IMR-90 (cell line): ENCODE results near the gene NR0B2. TPM values are rescaled to one million over a fixed set of nuclear protein-coding genes. Genes with fewer than 3 reads are reported as not detected.

Experiments used
- ATAC-seq: fragments of 200-7000 bp; cut with Tn5 transposase; 2 replicates; pipeline ENCODE4 v1.9.1; 2020; ENCODE audit warnings: low read depth, mild to moderate bottlenecking, moderate library complexity
- BruUV-seq: library from RNA; stranded (reverse); fragments of 400-500 nt; replicated peaks from 2 replicates; lab custom pipeline; 2021; lab: Mats Ljungman, UMichigan
- CTCF ChIA-PET: fragments of 300-600 bp; formaldehyde crosslinking; extraction: SDS; loops from one replicate; lab custom pipeline; 2021; ENCODE audit warnings: antibody characterized with exemption; lab: Yijun Ruan, JAX
- POLR2A ChIA-PET: fragments of 300-600 bp; sonication (Branson Sonifier 250); formaldehyde crosslinking; loops from one replicate; lab custom pipeline; 2022; ENCODE audit warnings: antibody characterized with exemption; ENCODE audit not compliant: unreplicated experiment; lab: Charles Lee
- DNase-seq: peaks from one replicate; pipeline ENCODE4 v3.0.0; 2013
- H2AFZ ChIP-seq: replicated peaks from 2 replicates; pipeline ENCODE3; 2013; ENCODE audit warnings: low read length, mild to moderate bottlenecking; ENCODE audit not compliant: poor library complexity
- H2AK5ac ChIP-seq: 2 replicates; pipeline ENCODE4 v1.6.1; 2013; ENCODE audit warnings: low read depth, low read length, inconsistent platforms
- H2AK9ac ChIP-seq: replicated peaks from 2 replicates; pipeline ENCODE3; 2013; ENCODE audit warnings: mild to moderate bottlenecking, low read depth, low read length, moderate library complexity; ENCODE audit not compliant: poor library complexity
- H2BK120ac ChIP-seq: 2 replicates; pipeline ENCODE4 v1.6.1; 2013; ENCODE audit warnings: low read depth, low read length, inconsistent platforms
- H2BK15ac ChIP-seq: 3 replicates; pipeline ENCODE4 v1.6.1; 2013; ENCODE audit warnings: low read depth, low read length, inconsistent platforms
- H2BK20ac ChIP-seq: 2 replicates; pipeline ENCODE4 v1.6.1; 2013; ENCODE audit warnings: low read depth, mild to moderate bottlenecking, inconsistent platforms, low read length, moderate library complexity
- H2BK5ac ChIP-seq: 2 replicates; pipeline ENCODE4 v1.6.1; 2013; ENCODE audit warnings: mild to moderate bottlenecking, low read depth, low read length, inconsistent platforms; ENCODE audit not compliant: poor library complexity, severe bottlenecking
- H3K14ac ChIP-seq: replicated peaks from 2 replicates; pipeline ENCODE4 v1.6.1; 2013; ENCODE audit warnings: low read depth, low read length, inconsistent platforms
- H3K18ac ChIP-seq: 2 replicates; pipeline ENCODE4 v1.6.1; 2013; ENCODE audit warnings: low read depth, low read length, control low read depth
- H3K23ac ChIP-seq: 2 replicates; pipeline ENCODE4 v1.6.1; 2013; ENCODE audit warnings: low read depth, low read length, inconsistent platforms
- H3K27ac ChIP-seq: 2 replicates; pipeline ENCODE4 v1.5.1; 2013; ENCODE audit warnings: mild to moderate bottlenecking, control low read depth, low read length; ENCODE audit not compliant: insufficient read depth
- H3K27me3 ChIP-seq: 2 replicates; pipeline ENCODE4 v1.6.1; 2013; ENCODE audit warnings: low read length; ENCODE audit not compliant: control insufficient read depth, insufficient read depth
- H3K36me3 ChIP-seq: 2 replicates; pipeline ENCODE4 v1.6.1; 2013; ENCODE audit warnings: low read length, mixed read lengths; ENCODE audit not compliant: control insufficient read depth, insufficient read depth
- H3K4ac ChIP-seq: 2 replicates; pipeline ENCODE4 v1.6.1; 2013; ENCODE audit warnings: low read depth, low read length, inconsistent platforms
- H3K4me1 ChIP-seq: 2 replicates; pipeline ENCODE4 v1.6.1; 2013; ENCODE audit warnings: low read length, mixed read lengths; ENCODE audit not compliant: control insufficient read depth, insufficient read depth
- H3K4me2 ChIP-seq: 2 replicates; pipeline ENCODE4 v1.6.1; 2013; ENCODE audit warnings: low read depth, mild to moderate bottlenecking, control low read depth, low read length, moderate library complexity
- H3K4me3 ChIP-seq: 2 replicates; pipeline ENCODE4 v1.5.1; 2013; ENCODE audit warnings: low read depth, mild to moderate bottlenecking, control low read depth, low read length, moderate library complexity; ENCODE audit not compliant: insufficient read depth
- H3K56ac ChIP-seq: 2 replicates; pipeline ENCODE4 v1.6.1; 2013; ENCODE audit warnings: low read length, inconsistent platforms; ENCODE audit not compliant: insufficient read depth; ENCODE audit errors: extremely low read depth
- H3K79me1 ChIP-seq, 2 experiments: 2 replicates each; pipeline ENCODE4 v1.6.1; 2013; ENCODE audit warnings: low read length in 2 of 2, inconsistent platforms in 1 of 2, low read depth in 1 of 2
- H3K9ac ChIP-seq: 2 replicates; pipeline ENCODE4 v1.6.1; 2013; ENCODE audit warnings: low read depth, low read length, control low read depth
- H3K9me1 ChIP-seq: 2 replicates; pipeline ENCODE4 v1.6.1; 2013; ENCODE audit warnings: low read length, inconsistent platforms; ENCODE audit not compliant: insufficient read depth
- H3K9me3 ChIP-seq: 2 replicates; pipeline ENCODE4 v1.6.1; 2013; ENCODE audit warnings: low read length; ENCODE audit not compliant: control insufficient read depth, insufficient read depth
- H4K20me1 ChIP-seq: 2 replicates; pipeline ENCODE4 v1.6.1; 2013; ENCODE audit warnings: low read length, inconsistent platforms; ENCODE audit not compliant: insufficient read depth
- H4K5ac ChIP-seq: 2 replicates; pipeline ENCODE4 v1.6.1; 2013; ENCODE audit warnings: mild to moderate bottlenecking, low read depth, low read length, control low read depth
- H4K8ac ChIP-seq, 2 experiments: 2 replicates each; pipeline ENCODE4 v1.6.1; 2013; ENCODE audit warnings: low read depth in 2 of 2, low read length in 2 of 2, control low read depth in 1 of 2, inconsistent platforms in 1 of 2
- H4K91ac ChIP-seq: 2 replicates; pipeline ENCODE4 v1.6.1; 2013; ENCODE audit warnings: low read depth, low read length, inconsistent platforms; ENCODE audit not compliant: insufficient read depth
- BHLHE40 ChIP-seq: fragments of 150-350 bp; IDR thresholded peaks from 2 replicates; pipeline ENCODE4 v1.6.1; 2016; ENCODE audit warnings: mild to moderate bottlenecking, low read depth, low read length
- CEBPB ChIP-seq: IDR thresholded peaks from 2 replicates; pipeline ENCODE4 v1.6.1; 2012; ENCODE audit warnings: low read depth, low read length, improper control_type of control experiment
- CHD1 ChIP-seq: IDR thresholded peaks from 2 replicates; pipeline ENCODE4 v1.6.1; 2012; ENCODE audit warnings: low read depth, low read length, improper control_type of control experiment
- FOS ChIP-seq: fragments of 150-350 bp; IDR thresholded peaks from 2 replicates; pipeline ENCODE4 v1.6.1; 2016; ENCODE audit warnings: low read depth, low read length
- MAFK ChIP-seq: IDR thresholded peaks from 2 replicates; pipeline ENCODE4 v1.6.1; 2012; ENCODE audit warnings: low read depth, low read length, improper control_type of control experiment
- MAZ ChIP-seq: IDR thresholded peaks from 2 replicates; pipeline ENCODE4 v1.6.1; 2012; ENCODE audit warnings: low read depth, mild to moderate bottlenecking, low read length, improper control_type of control experiment, moderate library complexity, borderline replicate concordance
- MXI1 ChIP-seq: IDR thresholded peaks from 2 replicates; pipeline ENCODE4 v1.6.1; 2012; ENCODE audit warnings: low read depth, mild to moderate bottlenecking, low read length, moderate library complexity, borderline replicate concordance
- NFE2L2 ChIP-seq: fragments of 150-350 bp; IDR thresholded peaks from 2 replicates; pipeline ENCODE4 v1.6.1; 2016; ENCODE audit warnings: low read depth, mild to moderate bottlenecking, low read length
- POLR2A ChIP-seq: IDR thresholded peaks from 2 replicates; pipeline ENCODE4 v1.6.1; 2012; ENCODE audit warnings: mild to moderate bottlenecking, low read depth, low read length
- RAD21 ChIP-seq: IDR thresholded peaks from 2 replicates; pipeline ENCODE4 v1.6.1; 2012; ENCODE audit warnings: low read length, improper control_type of control experiment
- RCOR1 ChIP-seq: IDR thresholded peaks from 2 replicates; pipeline ENCODE4 v1.6.1; 2012; ENCODE audit warnings: mild to moderate bottlenecking, low read length, improper control_type of control experiment; ENCODE audit not compliant: insufficient replicate concordance
- RFX5 ChIP-seq: IDR thresholded peaks from 2 replicates; pipeline ENCODE4 v1.8.0; 2012; ENCODE audit warnings: low read depth, mild to moderate bottlenecking, low read length, moderate library complexity
- SMC3 ChIP-seq: fragments of 150-350 bp; IDR thresholded peaks from 2 replicates; pipeline ENCODE4 v1.6.1; 2016; ENCODE audit warnings: low read depth, mild to moderate bottlenecking, antibody characterized with exemption, low read length, moderate library complexity
- WGBS, 2 experiments: methylation state at CpG; one replicate each; pipeline versions ENCODE4 v1.1.5 to v1.1.7; 2013; ENCODE audit warnings: missing lambda C conversion rate in 2 of 2; ENCODE audit not compliant: insufficient read length in 1 of 2; ENCODE audit errors: extremely low coverage in 2 of 2; 5-methylcytosine and 5-hydroxymethylcytosine counted together
- dilution Hi-C: fragments of 300-500 bp; cut with HindIII; formaldehyde crosslinking; loops from one replicate; pipeline ENCODE4 v1.14.3; 2018; ENCODE audit warnings: low sequenced_read_pairs; ENCODE audit not compliant: unreplicated experiment
- in situ Hi-C: fragments of 300-500 bp; cut with MboI; formaldehyde crosslinking; loops from 3 replicates; pipeline ENCODE4 v1.14.3; 2019; ENCODE audit warnings: low sequenced_read_pairs, inconsistent platforms, mixed read lengths
- intact Hi-C: fragments of 100-400 bp; cut with micrococcal nuclease; formaldehyde crosslinking; loops from 2 replicates; pipeline ENCODE4 v1.10.0; 2022
- polyA plus RNA-seq, 3 experiments: library from polyadenylated mRNA; depleted of rRNA; stranded (reverse); fragments of >200 nt; gene quantifications; 2 replicates each; pipeline ENCODE4 v1.2.3, GENCODE V29; 2012; ENCODE audit warnings: low replicate concordance in 1 of 3
- total RNA-seq: library from RNA; depleted of rRNA; stranded (reverse); fragments of >200 nt; gene quantifications from 2 replicates; pipeline ENCODE4 v1.2.3, GENCODE V29; 2012
- TF ChIP-seq, protein P1 (sequence below): fragments of 150-350 bp; IDR thresholded peaks from 2 replicates; pipeline ENCODE4 v1.6.1; 2017; ENCODE audit warnings: mild to moderate bottlenecking, antibody characterized with exemption, low read length, low read depth
- TF ChIP-seq, protein P2 (sequence below): conservative IDR thresholded peaks from 2 replicates; pipeline ENCODE4 v1.5.1; 2012; ENCODE audit warnings: mild to moderate bottlenecking, low read depth, low read length, improper control_type of control experiment
- TF ChIP-seq, protein P3 (sequence below): fragments of 150-350 bp; IDR thresholded peaks from 2 replicates; pipeline ENCODE4 v1.6.1; 2016; ENCODE audit warnings: low read depth, mild to moderate bottlenecking, low read length, moderate library complexity, borderline replicate concordance

Gene NR0B2
- total and polyA plus RNA-seq, 2 of the 4 experiments (the other 2 are of a cell fraction), result not detected

DNA sequence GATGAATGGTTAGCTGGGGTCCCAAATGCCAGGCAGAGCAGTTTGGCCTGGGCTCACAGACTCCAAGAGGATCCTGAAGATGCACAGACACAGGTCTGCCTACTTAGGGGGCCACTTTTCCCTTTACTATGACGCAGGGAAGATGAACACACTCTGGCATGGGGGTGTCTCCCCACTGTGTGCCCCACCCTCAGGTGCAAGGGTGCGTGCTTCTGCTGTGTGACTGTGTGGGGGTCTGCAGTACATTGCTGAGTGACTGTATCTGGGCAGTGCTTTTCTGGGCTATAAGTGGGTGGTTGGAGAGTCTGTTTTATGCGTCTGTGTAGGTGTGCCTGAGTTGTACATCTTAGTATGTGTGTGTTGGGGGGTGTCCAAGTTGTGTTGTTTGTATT is 3.8 kb downstream of the NR0B2 start:
- Histone ChIP-seq H3K23ac (no peak overlapping the region), H4K8ac (no peak overlapping the region), H3K4ac (no peak overlapping the region), H3K4me1 (no peaks in the 10 kb centered on the region), H2AFZ (peak overlapping the region; percentile 39), H3K18ac (no peak overlapping the region), H2AK9ac (no peak overlapping the region), H3K14ac (no peak overlapping the region), H3K27ac (no peak overlapping the region), H3K4me2 (no peak overlapping the region), H2BK20ac (no peak overlapping the region), H3K4me3 (no peak overlapping the region), H3K27me3 (peaks cover 15% of the 10 kb centered on the region), H3K9me3 (no peaks in the 10 kb centered on the region), H2BK15ac (no peak overlapping the region), H4K20me1 (no peaks in the 10 kb centered on the region), H3K9me1 (no peaks in the 10 kb centered on the region), H4K5ac (no peak overlapping the region), H3K56ac (no peak overlapping the region), H3K9ac (no peak overlapping the region), H2BK5ac (no peak overlapping the region), H3K79me1 (no peaks in the 10 kb centered on the region), H2BK120ac (no peak overlapping the region), H2AK5ac (no peak overlapping the region), H4K91ac (no peak overlapping the region), H3K36me3 (no peaks in the 10 kb centered on the region)
- no peak for TF ChIP-seq CEBPB
- no peak for TF ChIP-seq CHD1
- TF ChIP-seq NFE2L2, result no peak
- TF ChIP-seq MAZ, result no peak
- TF ChIP-seq SMC3, result no peak
- TF ChIP-seq MXI1, result no peak
- TF ChIP-seq, protein P1, sequence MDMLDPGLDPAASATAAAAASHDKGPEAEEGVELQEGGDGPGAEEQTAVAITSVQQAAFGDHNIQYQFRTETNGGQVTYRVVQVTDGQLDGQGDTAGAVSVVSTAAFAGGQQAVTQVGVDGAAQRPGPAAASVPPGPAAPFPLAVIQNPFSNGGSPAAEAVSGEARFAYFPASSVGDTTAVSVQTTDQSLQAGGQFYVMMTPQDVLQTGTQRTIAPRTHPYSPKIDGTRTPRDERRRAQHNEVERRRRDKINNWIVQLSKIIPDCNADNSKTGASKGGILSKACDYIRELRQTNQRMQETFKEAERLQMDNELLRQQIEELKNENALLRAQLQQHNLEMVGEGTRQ, result no peak
- no peak for TF ChIP-seq RFX5
- TF ChIP-seq, protein P2, sequence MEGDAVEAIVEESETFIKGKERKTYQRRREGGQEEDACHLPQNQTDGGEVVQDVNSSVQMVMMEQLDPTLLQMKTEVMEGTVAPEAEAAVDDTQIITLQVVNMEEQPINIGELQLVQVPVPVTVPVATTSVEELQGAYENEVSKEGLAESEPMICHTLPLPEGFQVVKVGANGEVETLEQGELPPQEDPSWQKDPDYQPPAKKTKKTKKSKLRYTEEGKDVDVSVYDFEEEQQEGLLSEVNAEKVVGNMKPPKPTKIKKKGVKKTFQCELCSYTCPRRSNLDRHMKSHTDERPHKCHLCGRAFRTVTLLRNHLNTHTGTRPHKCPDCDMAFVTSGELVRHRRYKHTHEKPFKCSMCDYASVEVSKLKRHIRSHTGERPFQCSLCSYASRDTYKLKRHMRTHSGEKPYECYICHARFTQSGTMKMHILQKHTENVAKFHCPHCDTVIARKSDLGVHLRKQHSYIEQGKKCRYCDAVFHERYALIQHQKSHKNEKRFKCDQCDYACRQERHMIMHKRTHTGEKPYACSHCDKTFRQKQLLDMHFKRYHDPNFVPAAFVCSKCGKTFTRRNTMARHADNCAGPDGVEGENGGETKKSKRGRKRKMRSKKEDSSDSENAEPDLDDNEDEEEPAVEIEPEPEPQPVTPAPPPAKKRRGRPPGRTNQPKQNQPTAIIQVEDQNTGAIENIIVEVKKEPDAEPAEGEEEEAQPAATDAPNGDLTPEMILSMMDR, result no peak
- TF ChIP-seq MAFK, result no peak
- no peak for TF ChIP-seq BHLHE40
- TF ChIP-seq, protein P3, sequence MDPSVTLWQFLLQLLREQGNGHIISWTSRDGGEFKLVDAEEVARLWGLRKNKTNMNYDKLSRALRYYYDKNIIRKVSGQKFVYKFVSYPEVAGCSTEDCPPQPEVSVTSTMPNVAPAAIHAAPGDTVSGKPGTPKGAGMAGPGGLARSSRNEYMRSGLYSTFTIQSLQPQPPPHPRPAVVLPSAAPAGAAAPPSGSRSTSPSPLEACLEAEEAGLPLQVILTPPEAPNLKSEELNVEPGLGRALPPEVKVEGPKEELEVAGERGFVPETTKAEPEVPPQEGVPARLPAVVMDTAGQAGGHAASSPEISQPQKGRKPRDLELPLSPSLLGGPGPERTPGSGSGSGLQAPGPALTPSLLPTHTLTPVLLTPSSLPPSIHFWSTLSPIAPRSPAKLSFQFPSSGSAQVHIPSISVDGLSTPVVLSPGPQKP, result no peak
- TF ChIP-seq RCOR1, result no peak
- TF ChIP-seq RAD21, result no peak
- no peak for TF ChIP-seq POLR2A
- no peak for TF ChIP-seq FOS
- DNase-seq (no peak), ATAC-seq (no peak)
- ChIA-PET POLR2A (no interaction called here), CTCF (no interaction called here)
- no TSS peak for BruUV-seq
- WGBS, 2 experiments, result no CpG with 5 or more reads among the region's 3 CpGs
- in situ Hi-C loops, result no loop called here
- intact Hi-C loops, result no loop called here
- dilution Hi-C loops, result no loop called here
